Thymus (tissue), 11 donors: Measurements from ENCODE around the gene SLC6A5. TPM values are rescaled to one million over a fixed set of nuclear protein-coding genes. Genes with fewer than 3 reads are reported as not detected.

Experiments used
- DNase-seq, 9 donors: peaks; one replicate each; pipeline ENCODE4 v3.0.0-alpha.2; 2013; ENCODE audit warnings: low spot score in 9 of 9, low read depth in 6 of 9, missing footprints in 1 of 9
- H3K27ac ChIP-seq, 2 donors: one replicate each; pipeline ENCODE4 v1.5.1; 2013; ENCODE audit warnings: control low read depth in 1 of 2, low read depth in 1 of 2, low read length in 1 of 2, mild to moderate bottlenecking in 1 of 2, moderate library complexity in 1 of 2
- H3K27me3 ChIP-seq, 2 donors: one replicate each; pipeline ENCODE4 v1.5.1; 2013; ENCODE audit warnings: low read length in 1 of 2; ENCODE audit not compliant: control insufficient read depth in 2 of 2, insufficient read depth in 1 of 2
- H3K36me3 ChIP-seq, 2 donors: one replicate each; pipeline ENCODE4 v1.5.1; 2013; ENCODE audit warnings: low read length in 1 of 2, mild to moderate bottlenecking in 1 of 2, moderate library complexity in 1 of 2; ENCODE audit not compliant: control insufficient read depth in 2 of 2, insufficient read depth in 2 of 2
- H3K4me1 ChIP-seq, 2 donors: one replicate each; pipeline ENCODE4 v1.5.1; 2013; ENCODE audit warnings: low read length in 2 of 2; ENCODE audit not compliant: control insufficient read depth in 2 of 2, insufficient read depth in 2 of 2
- H3K4me3 ChIP-seq, 2 donors: one replicate each; pipeline ENCODE4 v1.5.1; 2013; ENCODE audit warnings: low read length in 2 of 2, control low read depth in 1 of 2, mild to moderate bottlenecking in 1 of 2
- H3K9me3 ChIP-seq, 2 donors: one replicate each; pipeline ENCODE4 v1.5.1; 2013; ENCODE audit warnings: low read length in 1 of 2, mild to moderate bottlenecking in 1 of 2; ENCODE audit not compliant: control insufficient read depth in 2 of 2, insufficient read depth in 1 of 2
- WGBS: extraction: QIAGEN DNeasy Blood & Tissue Kit; methylation state at CpG from one replicate; pipeline ENCODE4 v1.1.7; 2013; 5-methylcytosine and 5-hydroxymethylcytosine counted together
- polyA plus RNA-seq: library from polyadenylated mRNA; stranded (reverse); fragments of 200-250 nt; gene quantifications from one replicate; pipeline ENCODE4 v1.2.3, GENCODE V29; 2013
- total RNA-seq: library from RNA; stranded (reverse); fragments of 120-200 nt; gene quantifications from one replicate; pipeline ENCODE4 v1.2.4, GENCODE V29; 2013
- donor health status: healthy.

The SLC6A5 gene
- total and polyA plus RNA-seq, 2 donors: 0.05 TPM

DNA sequence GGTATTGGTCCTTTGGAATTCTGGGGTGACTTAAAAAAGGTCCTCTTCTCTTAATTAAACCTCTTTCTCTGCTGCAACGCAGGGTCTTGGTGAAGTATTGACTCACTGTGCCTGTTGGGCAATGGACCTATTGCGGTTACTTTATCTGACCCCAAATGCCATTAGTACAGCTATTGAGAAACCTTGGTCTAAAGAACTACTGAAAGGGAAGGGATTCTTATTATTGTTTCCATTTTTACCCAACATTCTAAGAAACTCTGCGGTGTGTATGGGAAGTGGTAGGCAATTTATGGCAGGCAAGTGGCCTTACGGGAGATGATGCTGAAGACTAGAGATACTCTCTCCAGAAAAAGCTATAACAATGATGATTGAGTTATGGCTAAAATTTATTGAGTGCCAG is 12.5 kb downstream of the SLC6A5 start:
- H3K27me3 ChIP-seq: peaks cover 15 to 36% of the 10 kb centered on the region in 2 donors
- no peak overlapping the region for H3K4me3 ChIP-seq
- H3K4me1 ChIP-seq: no peaks in the 10 kb centered on the region
- no peak overlapping the region for H3K27ac ChIP-seq
- H3K36me3 ChIP-seq: no peaks in the 10 kb centered on the region
- no peaks in the 10 kb centered on the region for H3K9me3 ChIP-seq
- 72% methylated on average over 4 of the region's 4 CpGs for WGBS
- no peak for DNase-seq

DNA sequence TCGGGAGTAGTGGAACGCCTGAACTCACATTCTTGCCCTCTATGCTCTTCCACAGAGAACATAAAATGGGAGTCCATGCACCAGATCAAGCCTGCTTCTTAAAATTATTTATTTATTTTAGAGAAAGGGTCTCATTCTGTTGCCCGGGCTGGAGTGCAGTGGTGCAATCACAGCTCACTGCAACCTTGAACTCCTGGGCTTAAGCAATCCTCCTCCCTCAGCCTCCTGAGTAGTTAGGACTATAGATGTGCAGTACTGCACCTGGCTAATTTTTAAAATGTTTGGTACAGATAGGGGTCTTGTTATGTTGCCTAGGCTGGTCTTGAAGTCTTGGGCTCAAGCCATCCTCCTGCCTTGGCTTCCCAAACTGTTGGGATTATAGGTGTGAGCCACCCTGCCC is 13.0 kb downstream of the SLC6A5 start:
- H3K36me3 ChIP-seq: no peaks in the 10 kb centered on the region
- no peaks in the 10 kb centered on the region for H3K9me3 ChIP-seq
- peaks cover 15 to 31% of the 10 kb centered on the region in 2 donors for H3K27me3 ChIP-seq
- WGBS: 63% methylated on average over 3 of the region's 3 CpGs
- no peaks in the 10 kb centered on the region for H3K4me1 ChIP-seq
- no peak overlapping the region for H3K4me3 ChIP-seq
- DNase-seq: no peak
- H3K27ac ChIP-seq: no peak overlapping the region

DNA sequence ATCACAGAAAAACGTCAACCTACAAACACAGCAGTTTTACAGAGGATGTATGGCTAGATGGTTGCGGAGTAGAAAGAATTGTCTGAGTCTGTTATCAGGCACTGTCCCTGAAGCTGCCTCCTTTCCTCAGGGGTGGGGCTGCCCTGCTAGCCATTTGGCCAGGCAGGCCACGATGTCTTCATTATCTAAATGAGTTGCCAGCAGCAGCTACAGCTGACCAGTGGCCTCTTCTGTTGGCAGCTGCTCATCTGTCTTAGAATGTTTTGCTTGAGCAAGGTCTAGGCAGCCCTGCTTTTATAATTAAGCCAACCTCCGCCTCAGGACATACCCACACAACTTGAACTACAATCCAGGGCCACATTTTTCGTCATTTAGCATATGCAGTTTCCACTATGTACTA is 17.5 kb downstream of the SLC6A5 start:
- no peak overlapping the region for H3K27ac ChIP-seq
- H3K27me3 ChIP-seq: no peaks in the 10 kb centered on the region
- no peaks in the 10 kb centered on the region for H3K9me3 ChIP-seq
- H3K36me3 ChIP-seq: no peaks in the 10 kb centered on the region
- H3K4me3 ChIP-seq: no peak overlapping the region
- WGBS: 29% methylated on average over 5 of the region's 5 CpGs
- no peaks in the 10 kb centered on the region for H3K4me1 ChIP-seq
- no peak for DNase-seq

DNA sequence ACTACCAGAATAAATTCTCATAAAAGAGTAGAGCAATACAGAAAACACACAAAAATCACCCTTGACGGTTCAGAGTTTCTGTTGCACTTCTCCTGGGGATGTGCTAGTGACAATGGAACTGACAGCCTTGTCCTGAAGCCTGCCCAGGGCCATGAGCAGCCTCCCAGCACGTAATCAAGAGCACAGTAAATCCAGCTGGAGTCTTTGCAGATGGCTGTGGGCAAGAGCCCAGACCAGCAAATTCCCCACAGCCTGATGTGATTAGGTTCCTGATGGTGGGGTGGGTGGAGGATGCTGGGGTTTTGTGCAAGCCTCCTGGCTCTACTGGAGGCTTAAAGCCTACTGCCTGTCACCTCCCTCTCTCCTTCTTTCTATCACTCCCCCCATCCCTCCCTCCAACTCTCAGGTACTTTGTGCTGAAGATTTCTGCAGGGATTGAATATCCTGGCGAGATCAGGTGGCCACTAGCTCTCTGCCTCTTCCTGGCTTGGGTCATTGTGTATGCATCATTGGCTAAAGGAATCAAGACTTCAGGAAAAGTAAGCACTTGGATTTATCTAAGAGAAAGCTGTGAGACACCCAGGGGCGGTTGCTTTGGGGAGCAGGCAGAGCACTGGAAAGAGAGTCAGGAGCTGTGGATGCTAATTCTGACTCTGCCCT is 18.1 kb downstream of the SLC6A5 start:
- no peak overlapping the region for H3K4me3 ChIP-seq
- WGBS: 47% methylated on average over 4 of the region's 4 CpGs
- DNase-seq: no peak

DNA sequence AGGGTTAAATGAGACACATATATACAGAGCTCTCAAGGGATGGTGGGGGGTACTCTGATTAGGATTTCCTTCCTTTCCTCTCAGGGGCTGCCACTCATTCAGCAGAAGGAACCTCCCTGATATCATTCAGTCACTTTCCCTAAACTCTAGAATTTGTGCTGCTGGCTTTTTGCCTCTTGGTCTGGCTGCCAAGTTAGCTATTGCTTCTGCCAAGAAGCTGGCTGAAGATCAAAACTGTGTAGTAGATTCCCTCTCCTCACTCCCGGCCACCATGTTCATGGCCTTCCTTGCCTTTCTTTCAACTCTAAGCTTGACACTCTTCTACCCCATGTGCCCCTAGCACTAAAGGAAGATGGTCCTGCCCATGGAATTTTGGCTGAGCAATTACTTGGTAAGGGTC is 18.7 kb downstream of the SLC6A5 start:
- Histone ChIP-seq H3K4me1 (no peaks in the 10 kb centered on the region), H3K9me3 (no peaks in the 10 kb centered on the region), H3K27ac (no peak overlapping the region), H3K4me3 (no peak overlapping the region), H3K27me3 (no peaks in the 10 kb centered on the region), H3K36me3 (no peaks in the 10 kb centered on the region)
- DNase-seq: no peak
- 83% methylated on average over 1 of the region's 1 CpG for WGBS

More for the DNA sequence above, 18.1 kb downstream of the SLC6A5 start:
- no peaks in the 10 kb centered on the region for H3K4me1 ChIP-seq
- H3K9me3 ChIP-seq: no peaks in the 10 kb centered on the region
- no peaks in the 10 kb centered on the region for H3K27me3 ChIP-seq
- H3K36me3 ChIP-seq: no peaks in the 10 kb centered on the region
- H3K27ac ChIP-seq: no peak overlapping the region

DNA sequence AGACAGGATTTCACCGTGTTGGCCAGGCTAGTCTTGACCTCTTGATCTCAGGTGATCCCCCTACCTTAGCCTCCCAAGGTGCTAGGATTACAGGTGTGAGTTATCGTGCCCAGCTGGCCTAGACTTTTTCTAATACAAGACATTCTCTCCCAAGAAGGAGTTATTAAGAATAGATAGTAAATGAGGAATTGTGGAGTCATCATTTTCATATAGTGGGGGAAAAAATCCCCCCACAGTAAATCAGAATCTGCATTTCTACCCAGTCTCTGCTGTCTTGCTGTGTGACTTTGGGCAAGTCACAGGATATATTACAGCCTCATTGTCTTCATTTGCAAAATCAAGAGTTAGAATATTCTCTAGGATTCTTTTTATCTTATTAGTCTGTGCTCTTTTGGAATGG is 21.6 kb downstream of the SLC6A5 start:
- Histone ChIP-seq H3K9me3 (no peaks in the 10 kb centered on the region), H3K27ac (no peak overlapping the region), H3K27me3 (no peaks in the 10 kb centered on the region), H3K36me3 (no peaks in the 10 kb centered on the region), H3K4me1 (no peaks in the 10 kb centered on the region), H3K4me3 (no peak overlapping the region)
- DNase-seq: no peak
- WGBS: 82% methylated on average over 2 of the region's 2 CpGs

DNA sequence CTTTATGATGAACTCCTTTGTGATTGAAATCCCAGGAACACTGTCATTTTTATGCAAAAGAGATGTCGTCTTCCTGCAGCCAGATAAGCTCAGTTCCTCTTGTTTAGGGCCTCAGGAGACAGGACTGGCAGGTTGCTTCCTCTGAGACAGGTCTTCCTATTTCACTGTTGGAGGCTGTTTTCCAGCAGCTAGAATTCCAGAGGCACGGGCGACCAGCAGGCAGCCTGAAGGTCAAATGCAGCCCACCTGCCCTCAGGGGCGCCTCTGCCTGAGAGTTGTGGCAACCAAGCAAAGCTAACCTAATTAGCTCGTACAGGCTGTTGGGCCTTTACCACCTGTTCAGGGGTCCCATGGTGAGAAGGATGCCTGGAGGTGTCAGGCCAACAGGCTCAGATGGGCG is 22.3 kb downstream of the SLC6A5 start:
- no peak overlapping the region for H3K27ac ChIP-seq
- H3K4me1 ChIP-seq: no peaks in the 10 kb centered on the region
- 57% methylated on average over 6 of the region's 6 CpGs for WGBS
- no peaks in the 10 kb centered on the region for H3K9me3 ChIP-seq
- H3K4me3 ChIP-seq: no peak overlapping the region
- no peaks in the 10 kb centered on the region for H3K36me3 ChIP-seq
- no peaks in the 10 kb centered on the region for H3K27me3 ChIP-seq
- no peak for DNase-seq

DNA sequence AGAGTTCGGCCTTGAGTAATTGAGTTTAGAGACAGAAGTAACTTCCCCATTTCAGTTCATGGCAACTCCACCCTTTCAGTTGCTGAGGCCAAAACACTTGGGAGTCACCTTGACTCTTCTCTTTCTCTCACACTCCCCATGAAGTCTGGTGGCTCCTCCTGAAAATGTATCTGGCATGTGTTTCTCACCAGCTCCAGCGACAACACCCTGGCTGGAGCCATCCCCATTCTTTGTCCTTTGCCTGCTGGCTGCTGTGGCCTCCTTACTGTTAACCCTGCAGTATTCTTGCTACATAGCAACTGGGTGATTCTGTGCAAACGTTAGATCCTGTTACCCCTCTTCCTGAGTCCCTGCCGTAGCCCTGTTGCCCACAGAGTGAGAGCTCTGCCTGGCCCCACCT is 23.8 kb downstream of the SLC6A5 start:
- 46% methylated on average over 4 of the region's 4 CpGs for WGBS
- H3K9me3 ChIP-seq: no peaks in the 10 kb centered on the region

DNA sequence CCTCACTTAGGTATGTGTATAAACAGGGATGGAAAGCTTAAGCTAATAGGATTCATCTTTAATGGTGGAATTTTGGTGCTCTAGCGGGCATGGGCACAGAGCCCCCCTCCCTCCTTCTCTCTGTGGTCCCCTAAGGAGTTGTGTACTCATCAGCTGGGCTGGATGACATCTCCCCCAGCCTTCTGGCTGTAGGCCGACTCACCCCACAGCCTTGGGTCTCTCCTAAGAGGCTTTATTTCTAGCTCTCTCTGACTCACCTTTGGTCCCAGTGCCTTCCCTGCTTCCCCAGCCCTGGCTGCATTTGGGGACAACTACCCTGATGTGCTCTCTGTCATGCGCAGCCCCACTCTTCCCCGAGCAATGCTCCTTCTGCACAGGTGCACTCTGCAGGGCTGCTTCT is 26.9 kb downstream of the SLC6A5 start:
- no peak for DNase-seq
- no peak overlapping the region for H3K27ac ChIP-seq
- 75% methylated on average over 4 of the region's 4 CpGs for WGBS
- H3K4me3 ChIP-seq: no peak overlapping the region
- H3K4me1 ChIP-seq: no peaks in the 10 kb centered on the region
- H3K36me3 ChIP-seq: no peaks in the 10 kb centered on the region
- no peaks in the 10 kb centered on the region for H3K9me3 ChIP-seq
- no peaks in the 10 kb centered on the region for H3K27me3 ChIP-seq

More for the DNA sequence above, 23.8 kb downstream of the SLC6A5 start:
- no peaks in the 10 kb centered on the region for H3K4me1 ChIP-seq
- no peaks in the 10 kb centered on the region for H3K36me3 ChIP-seq
- H3K4me3 ChIP-seq: no peak overlapping the region
- H3K27me3 ChIP-seq: no peaks in the 10 kb centered on the region
- no peak overlapping the region for H3K27ac ChIP-seq
- DNase-seq: no peak
